HepG2 (cell line): Measurements from ENCODE around the gene YPEL3. TPM values are rescaled to one million over a fixed set of nuclear protein-coding genes. Genes with fewer than 3 reads are reported as not detected.

Source experiments
- ATAC-seq: fragments of 200-7000 bp; cut with Tn5 transposase; 3 replicates; pipeline ENCODE4 v1.9.1; 2020; ENCODE audit warnings: mild to moderate bottlenecking, moderate library complexity
- BruUV-seq: library from RNA; stranded (reverse); fragments of 400-500 nt; replicated peaks from 2 replicates; lab custom pipeline; 2021; lab: Mats Ljungman, UMichigan
- CTCF ChIA-PET: fragments of 300-600 bp; formaldehyde crosslinking; extraction: SDS; loops from one replicate; lab custom pipeline; 2021; ENCODE audit warnings: low total read pairs, inconsistent platforms, low intra/inter-chr PET ratio; lab: Yijun Ruan, JAX
- POLR2A ChIA-PET: fragments of 350-600 bp; sonication (Branson Sonifier 250); formaldehyde crosslinking; loops from one replicate; lab custom pipeline; 2020; ENCODE audit warnings: antibody characterized with exemption, inconsistent platforms; lab: Yijun Ruan, JAX
- DNase-seq: peaks from one replicate; pipeline ENCODE4 v3.0.0-alpha.2; 2015; ENCODE audit warnings: low spot score
- FAIRE-seq: peaks from 3 replicates; lab custom pipeline; 2011; peaks lifted over from hg19 to GRCh38; lab: Jason Lieb, UNC
- H2AFZ ChIP-seq: one replicate; pipeline ENCODE4 v1.6.1; 2011; ENCODE audit warnings: low read length, inconsistent platforms
- H3K27ac ChIP-seq: fragments of 300-600 bp; 3 replicates; pipeline ENCODE4 v1.8.0; 2011; ENCODE audit warnings: mixed run types, mild to moderate bottlenecking, mixed read lengths, low read length, inconsistent platforms; ENCODE audit not compliant: insufficient read depth; ENCODE audit errors: extremely low read length
- H3K27me3 ChIP-seq, 2 experiments: fragments of 200-600 bp in 1 of 2; 2 replicates in 1 of 2; 3 replicates in 1 of 2; pipeline versions ENCODE4 v1.6.0 to v1.8.0; 2011; ENCODE audit warnings: low read length in 2 of 2, mild to moderate bottlenecking in 2 of 2, moderate library complexity in 2 of 2, inconsistent platforms in 1 of 2; ENCODE audit not compliant: insufficient read depth in 2 of 2, control insufficient read depth in 1 of 2
- H3K36me3 ChIP-seq, 2 experiments: fragments of 200-600 bp in 1 of 2; replicated peaks in 1 of 2; 2 replicates in 1 of 2; 3 replicates in 1 of 2; pipeline versions ENCODE4 v1.5.1 to v1.8.0; 2011; ENCODE audit warnings: low read length in 2 of 2, inconsistent platforms in 1 of 2; ENCODE audit not compliant: insufficient read depth in 2 of 2, control insufficient read depth in 1 of 2
- H3K4me1 ChIP-seq: 2 replicates; pipeline ENCODE4 v1.5.1; 2012; ENCODE audit warnings: low read length, inconsistent platforms; ENCODE audit not compliant: insufficient read depth
- H3K4me2 ChIP-seq: 2 replicates; pipeline ENCODE4 v1.6.0; 2011; ENCODE audit warnings: low read depth, low read length, inconsistent platforms
- H3K4me3 ChIP-seq, 3 experiments: fragments of 200-600 bp in 1 of 3; sonication (generic), shearing (Covaris generic) in 1 of 3; replicated peaks in 1 of 3; 2 replicates each; pipeline ENCODE4 v1.5.1; 2011 to 2016; ENCODE audit warnings: low read length in 3 of 3, inconsistent platforms in 2 of 3, low read depth in 2 of 3, mild to moderate bottlenecking in 2 of 3, control low read depth in 1 of 3, mixed read lengths in 1 of 3; ENCODE audit not compliant: insufficient read depth in 1 of 3
- H3K79me2 ChIP-seq: one replicate; pipeline ENCODE4 v1.6.1; 2011; ENCODE audit warnings: low read length, inconsistent platforms; ENCODE audit not compliant: insufficient read depth
- H3K9ac ChIP-seq: 2 replicates; pipeline ENCODE4 v1.6.0; 2011; ENCODE audit warnings: mild to moderate bottlenecking, low read depth, low read length, inconsistent platforms; ENCODE audit not compliant: insufficient read depth
- H3K9me3 ChIP-seq: 2 replicates; pipeline ENCODE4 v1.5.1; 2012; ENCODE audit warnings: mild to moderate bottlenecking, low read length
- H4K20me1 ChIP-seq: 2 replicates; pipeline ENCODE4 v1.6.0; 2011; ENCODE audit warnings: inconsistent platforms, mild to moderate bottlenecking, low read length, moderate library complexity; ENCODE audit not compliant: insufficient read depth
- ARNTL ChIP-seq: sonication (generic); formaldehyde crosslinking; IDR thresholded peaks from 2 replicates; pipeline ENCODE4 v1.4.0; 2020; ENCODE audit warnings: mild to moderate bottlenecking, missing genetic modification reagents
- BRF2 ChIP-seq: sonication (generic); formaldehyde crosslinking; IDR thresholded peaks from 2 replicates; pipeline ENCODE4 v1.8.1; 2022; ENCODE audit warnings: mild to moderate bottlenecking, missing genetic modification reagents
- DZIP1 ChIP-seq: sonication (generic); formaldehyde crosslinking; IDR thresholded peaks from 2 replicates; pipeline ENCODE4 v1.5.0; 2020; ENCODE audit warnings: mild to moderate bottlenecking, missing genetic modification reagents
- KIAA2018 ChIP-seq: sonication (generic); formaldehyde crosslinking; IDR thresholded peaks from 2 replicates; pipeline ENCODE4 v1.5.0; 2020; ENCODE audit warnings: mild to moderate bottlenecking, missing genetic modification reagents, borderline replicate concordance
- PAF1 ChIP-seq: IDR thresholded peaks from 2 replicates; pipeline ENCODE4 v1.6.1; 2016; ENCODE audit warnings: missing genetic modification reagents, missing compliant biosample characterization
- TARDBP ChIP-seq: sonication (generic); formaldehyde crosslinking; IDR thresholded peaks from 2 replicates; pipeline ENCODE4 v1.8.0; 2022; ENCODE audit warnings: mild to moderate bottlenecking, missing genetic modification reagents
- ZNF30 ChIP-seq: sonication (generic); formaldehyde crosslinking; IDR thresholded peaks from 2 replicates; pipeline ENCODE4 v1.5.0; 2020; ENCODE audit warnings: mild to moderate bottlenecking, missing genetic modification reagents
- ZNF619 ChIP-seq: sonication (generic); formaldehyde crosslinking; IDR thresholded peaks from 2 replicates; pipeline ENCODE4 v1.4.0; 2020; ENCODE audit warnings: mild to moderate bottlenecking, missing genetic modification reagents
- WGBS: methylation state at CpG from one replicate; pipeline ENCODE4 v1.1.6; 2017; ENCODE audit warnings: low lambda C conversion rate; 5-methylcytosine and 5-hydroxymethylcytosine counted together
- in situ Hi-C: cut with HindIII; loops from 2 replicates; pipeline ENCODE4 v1.10.0; 2017; ENCODE audit warnings: low pct_unique_long_range_greater_than_20kb; ENCODE audit not compliant: extremely low pct_ligation_motif_present
- intact Hi-C: fragments of 100-400 bp; cut with micrococcal nuclease; formaldehyde crosslinking; loops from one replicate; pipeline ENCODE4 v1.10.0; 2022; ENCODE audit not compliant: unreplicated experiment
- polyA plus RNA-seq, 8 experiments: library from polyadenylated mRNA; depleted of rRNA in 3 of 8; stranded (reverse) in 7 of 8; unstranded in 1 of 8; fragments of >200 nt; fragmentation: Illumina TruSeq in 4 of 8; extraction: Trizol in 4 of 8; gene quantifications; 2 replicates each; pipeline versions ENCODE4 v1.2.1 to v1.2.3, GENCODE V29; 2011 to 2016; ENCODE audit warnings: low read depth in 4 of 8, missing spikeins in 1 of 8, mixed read lengths in 1 of 8; ENCODE audit not compliant: insufficient read depth in 1 of 8
- total RNA-seq, 5 experiments: library from RNA; depleted of rRNA; stranded (reverse); fragments of >200 nt; fragmentation: Illumina TruSeq; extraction: Trizol; gene quantifications; 2 replicates each; pipeline ENCODE4 v1.2.3, GENCODE V29; 2016; ENCODE audit warnings: low read depth in 1 of 5

The YPEL3 gene
- total and polyA plus RNA-seq, 2 of the 13 experiments (the other 11 are each of a cell fraction or from before 2014, with no cell fraction given), result 5.4 to 47.0 TPM

GRCh38 chr16:30051518-30051917, 44.5 kb downstream of the YPEL3 start:
- BruUV-seq, result no TSS peak
- Histone ChIP-seq H3K79me2 (no peaks in the 10 kb centered on the region), H3K9me3 (no peaks in the 10 kb centered on the region), H2AFZ (peak overlapping the region; percentile 17), H3K4me2 (no peak overlapping the region), H3K9ac (no peak overlapping the region), H4K20me1 (no peaks in the 10 kb centered on the region), H3K27ac (no peak overlapping the region), H3K27me3 (peaks cover 0 to 7% of the 10 kb centered on the region in 2 experiments; a peak in 2 of 5 replicates), H3K36me3 (no peaks in the 10 kb centered on the region), H3K4me3 (no peak overlapping the region), H3K4me1 (peaks cover 34% of the 10 kb centered on the region)
- WGBS, result 71% methylated on average over 3 of the region's 3 CpGs
- ATAC-seq (no peak), FAIRE-seq (no peak), DNase-seq (no peak)
- intact Hi-C loops, result no loop called here
- in situ Hi-C loops, result no loop called here
- POLR2A ChIA-PET, result no interaction called here
- CTCF ChIA-PET, result no interaction called here
- no peak for TF ChIP-seq TARDBP (CRISPR knock-in tag)
- TF ChIP-seq ZNF30 (CRISPR knock-in tag), result no peak
- no peak for TF ChIP-seq KIAA2018 (CRISPR knock-in tag)
- TF ChIP-seq DZIP1 (CRISPR knock-in tag), result no peak
- no peak for TF ChIP-seq ARNTL (CRISPR knock-in tag)
- TF ChIP-seq ZNF619, result no peak
- TF ChIP-seq BRF2 (CRISPR knock-in tag), result no peak
- no peak for TF ChIP-seq PAF1 (CRISPR knock-in tag)
